Medulla oblongata (tissue), 1 donor: Measurements from ENCODE around the gene PDIA5.
"Not testable (repeated sequence)": the region's sequence is repeated elsewhere in the genome, so short reads cannot be mapped to it uniquely, and the experiment has no call there.

ENCODE experiments used
- DNase-seq: peaks from one replicate; pipeline ENCODE4 v3.0.0-alpha.2; 2015; ENCODE audit errors: extremely low spot score

The PDIA5 gene

DNA sequence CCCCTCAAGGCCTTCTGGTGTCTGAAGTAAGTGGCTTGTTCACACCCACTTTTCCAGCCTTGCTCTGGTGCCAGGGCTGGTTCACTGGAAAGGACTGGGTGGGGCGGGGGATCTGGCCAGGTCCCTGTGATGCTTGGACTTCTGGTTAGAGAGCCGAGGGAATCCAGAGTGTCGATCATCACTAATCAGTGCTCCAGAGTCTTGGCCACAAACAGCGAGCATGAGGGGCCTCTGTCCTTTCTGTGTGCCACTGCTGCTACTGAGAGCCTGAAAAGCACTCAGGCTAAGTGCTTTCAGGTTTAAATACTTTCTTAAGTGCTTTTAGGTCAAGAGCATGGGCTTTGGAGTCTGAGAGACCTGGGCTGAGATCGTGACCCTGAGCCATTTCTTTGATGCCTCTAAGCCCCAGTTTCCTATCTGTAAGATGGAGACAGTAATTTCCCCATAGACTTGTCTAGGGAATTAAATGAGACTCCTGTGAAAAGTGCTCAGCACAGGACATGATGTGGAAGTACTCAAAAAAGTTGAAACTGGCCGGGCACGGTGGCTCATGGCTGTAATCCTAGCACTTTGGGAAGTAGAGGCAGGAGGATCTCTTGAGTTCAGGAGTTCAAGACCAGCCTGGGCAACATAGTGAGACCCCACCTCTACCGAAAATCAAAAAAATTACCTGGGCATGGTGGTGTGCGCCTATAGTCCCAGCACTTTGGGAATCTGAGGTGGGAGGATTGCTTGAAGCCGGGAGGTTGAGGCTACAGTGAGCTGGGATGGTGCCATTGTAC, 81.1 kb downstream of the PDIA5 start:
- no peak for DNase-seq

DNA sequence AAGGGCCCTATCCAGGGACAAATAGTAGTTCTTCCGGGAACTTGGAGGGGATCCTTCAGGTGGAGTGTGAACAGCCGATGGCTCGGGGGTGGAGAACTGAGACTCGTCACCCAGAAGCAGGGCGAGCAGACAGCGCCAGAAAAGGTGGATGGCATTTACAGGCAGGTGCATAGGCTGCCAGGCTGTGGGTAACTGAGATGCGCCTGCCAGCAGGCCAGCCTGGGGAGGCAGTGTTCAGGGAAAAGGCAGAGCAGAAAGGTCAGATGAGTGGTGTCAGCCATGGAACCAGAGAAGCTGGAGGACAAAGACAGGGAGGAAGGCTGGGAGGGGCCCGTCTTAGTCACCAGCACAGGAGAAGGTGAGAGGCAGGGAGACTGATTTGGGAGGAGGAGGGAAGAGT, 81.9 kb downstream of the PDIA5 start:
- no peak for DNase-seq

DNA sequence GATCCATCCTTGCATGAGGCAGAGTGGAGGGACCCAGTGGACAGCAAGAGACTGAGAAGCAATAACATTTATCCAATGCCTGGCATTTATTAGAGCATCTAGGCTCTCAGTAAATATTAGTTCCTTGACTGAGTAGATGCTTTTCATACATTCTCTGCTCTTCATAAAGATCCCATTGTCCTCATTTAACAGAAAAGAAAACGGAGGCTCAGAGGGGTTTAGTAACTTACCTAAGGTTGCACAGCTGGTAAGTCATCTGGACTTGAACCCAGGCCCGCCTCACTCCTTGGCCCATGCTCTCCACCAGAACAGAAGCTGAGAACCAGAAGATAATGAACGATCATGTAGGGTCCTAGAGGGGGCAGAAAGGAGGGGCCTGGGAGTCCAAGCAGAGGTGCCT, 82.7 kb downstream of the PDIA5 start:
- no peak for DNase-seq

DNA sequence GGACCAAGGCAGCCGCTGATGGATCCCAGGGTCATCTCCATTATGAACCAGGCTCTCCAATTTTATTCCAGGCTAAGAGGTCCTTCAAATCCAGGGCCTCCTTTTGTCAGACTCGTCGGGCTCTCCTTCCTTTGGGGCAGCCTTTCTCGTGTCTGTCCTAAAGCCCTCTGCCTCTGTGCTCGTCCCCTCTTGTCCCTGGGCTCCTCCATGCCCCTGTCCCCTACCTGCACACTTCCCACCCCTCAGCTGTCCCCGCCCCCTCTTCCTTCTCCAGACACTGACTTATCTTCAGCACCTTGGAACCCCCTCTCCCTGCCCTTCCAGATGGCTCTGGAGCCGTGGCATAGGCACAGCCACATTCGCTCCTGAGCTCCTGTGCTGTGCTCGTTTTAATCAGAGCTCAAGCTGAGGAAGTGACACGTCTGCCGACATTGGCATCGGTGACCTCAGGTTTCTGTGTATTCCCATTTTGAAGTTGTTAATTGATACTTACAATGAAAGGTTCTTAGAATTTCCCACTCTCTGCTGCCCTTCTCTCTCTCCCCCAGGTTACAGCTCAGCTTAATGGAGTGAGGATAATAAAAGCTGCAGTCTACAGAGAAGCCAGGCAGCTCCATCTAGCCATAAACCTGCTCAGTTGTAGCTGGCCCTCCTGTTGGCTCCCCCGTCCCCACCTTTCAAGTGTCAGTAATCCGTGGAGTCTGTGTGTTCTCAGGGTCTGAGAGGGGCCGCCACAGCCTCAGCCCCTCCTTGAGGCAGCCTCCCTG, 83.8 kb downstream of the PDIA5 start:
- DNase-seq = no peak

DNA sequence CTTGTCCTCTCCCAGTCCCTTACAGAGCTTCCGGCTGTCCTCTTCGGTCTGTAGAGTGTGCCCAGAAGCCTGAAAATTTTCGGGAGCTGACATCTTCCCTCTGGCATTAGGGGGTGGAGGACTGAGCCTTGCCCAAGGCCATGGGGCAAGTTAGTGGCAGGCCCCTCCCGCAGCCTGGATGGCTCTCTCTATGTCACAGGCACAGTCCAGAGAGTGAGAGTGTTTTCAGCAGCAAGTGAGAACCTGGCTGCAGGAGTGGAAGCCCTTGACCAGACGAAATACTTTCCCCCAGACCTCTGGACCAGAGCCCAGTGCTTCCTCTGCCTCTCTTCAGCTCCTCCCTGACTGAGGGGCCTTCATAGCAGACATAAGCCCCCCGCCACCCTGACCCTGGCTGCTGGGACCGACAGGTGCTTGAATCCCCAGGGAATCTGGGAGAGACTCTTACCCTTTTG, 84.5 kb downstream of the PDIA5 start:
- no peak for DNase-seq

DNA sequence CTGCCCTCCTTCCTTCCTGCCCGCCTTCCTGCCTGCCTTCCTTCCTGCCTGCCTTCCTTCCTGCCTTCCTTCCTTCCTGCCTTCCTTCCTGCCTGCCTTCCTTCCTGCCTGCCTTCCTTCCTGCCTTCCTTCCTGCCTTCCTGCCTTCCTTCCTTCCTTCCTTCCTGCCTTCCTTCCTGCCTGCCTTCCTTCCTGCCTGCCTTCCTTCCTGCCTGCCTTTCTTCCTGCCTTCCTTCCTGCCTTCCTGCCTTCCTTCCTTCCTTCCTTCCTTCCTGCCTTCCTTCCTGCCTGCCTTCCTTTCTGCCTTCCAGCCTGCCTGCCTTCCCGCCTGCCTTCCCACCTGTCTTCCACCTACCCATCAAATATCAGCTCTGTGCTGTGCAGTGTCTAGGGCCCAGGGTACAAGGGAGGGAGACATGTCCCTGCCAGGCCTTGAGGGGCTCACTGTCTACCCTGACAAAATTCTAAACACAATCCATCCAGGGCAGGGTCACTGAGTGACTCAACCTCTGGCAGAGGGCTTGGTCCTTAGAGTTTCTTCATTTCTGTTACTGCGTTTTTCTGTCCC, 85.1 kb downstream of the PDIA5 start:
- DNase-seq = not testable (repeated sequence)

DNA sequence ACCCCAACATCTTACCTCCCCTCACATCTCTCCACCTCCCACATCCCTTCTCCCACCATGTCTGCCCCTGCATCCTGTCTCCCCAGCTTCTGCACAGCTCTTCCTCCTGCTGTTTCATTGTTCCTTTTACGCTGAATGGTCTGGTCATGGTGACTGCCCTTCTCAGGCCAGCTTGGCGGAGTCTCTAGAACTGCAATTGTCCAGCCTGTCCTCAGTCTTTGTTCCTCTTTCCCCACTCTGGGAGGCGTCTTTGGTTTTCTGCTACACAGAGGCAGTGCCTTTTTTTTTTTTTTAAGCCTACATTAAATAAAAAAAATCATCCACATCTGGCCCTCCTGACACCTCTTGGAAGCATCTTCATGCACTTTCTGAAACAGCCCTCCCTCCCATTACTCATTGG, 85.9 kb downstream of the PDIA5 start:
- peak; percentile 82 for DNase-seq

DNA sequence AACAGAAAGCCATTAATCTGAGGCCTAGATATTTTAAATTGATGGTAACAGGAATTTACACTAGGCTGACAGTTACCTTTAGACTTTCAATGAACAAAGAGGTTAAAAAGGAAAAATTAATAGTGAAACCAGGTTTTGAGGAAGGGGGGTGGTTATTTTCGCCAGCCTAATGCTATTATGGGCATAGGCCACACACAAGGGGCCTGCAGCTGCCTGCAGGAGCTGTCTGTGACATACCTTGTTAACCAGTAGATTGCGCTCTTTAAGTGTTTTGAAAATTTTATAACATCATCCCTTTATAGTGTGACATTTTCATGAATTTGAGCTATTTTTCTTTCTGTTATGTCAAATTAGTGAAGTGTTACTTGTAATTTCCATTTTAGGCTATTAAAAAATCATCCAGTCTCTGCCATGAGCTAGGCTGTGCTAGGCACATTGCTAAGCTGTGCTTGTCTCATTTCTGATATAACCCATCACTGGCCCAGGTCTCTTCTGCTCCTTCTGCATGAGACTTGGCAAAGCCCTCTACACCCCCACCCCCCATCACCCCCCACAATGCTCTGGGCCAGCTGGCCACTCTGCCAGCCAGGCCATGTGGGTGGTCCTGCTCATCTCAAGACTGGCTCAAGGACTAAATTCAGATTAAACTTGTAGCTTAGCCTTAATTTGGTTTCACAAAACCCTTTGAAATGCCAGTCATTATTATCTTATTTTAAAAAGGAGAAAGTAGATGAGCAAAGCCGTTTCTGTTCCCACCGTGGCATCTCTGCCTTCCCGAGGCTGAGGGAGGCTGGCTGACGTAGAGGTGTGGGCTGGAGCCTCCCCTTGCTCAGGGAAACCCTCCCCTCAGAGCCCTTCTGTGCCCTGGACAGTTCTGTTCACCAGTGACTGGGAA, 86.5 kb downstream of the PDIA5 start:
- DNase-seq = peak; percentile 5

DNA sequence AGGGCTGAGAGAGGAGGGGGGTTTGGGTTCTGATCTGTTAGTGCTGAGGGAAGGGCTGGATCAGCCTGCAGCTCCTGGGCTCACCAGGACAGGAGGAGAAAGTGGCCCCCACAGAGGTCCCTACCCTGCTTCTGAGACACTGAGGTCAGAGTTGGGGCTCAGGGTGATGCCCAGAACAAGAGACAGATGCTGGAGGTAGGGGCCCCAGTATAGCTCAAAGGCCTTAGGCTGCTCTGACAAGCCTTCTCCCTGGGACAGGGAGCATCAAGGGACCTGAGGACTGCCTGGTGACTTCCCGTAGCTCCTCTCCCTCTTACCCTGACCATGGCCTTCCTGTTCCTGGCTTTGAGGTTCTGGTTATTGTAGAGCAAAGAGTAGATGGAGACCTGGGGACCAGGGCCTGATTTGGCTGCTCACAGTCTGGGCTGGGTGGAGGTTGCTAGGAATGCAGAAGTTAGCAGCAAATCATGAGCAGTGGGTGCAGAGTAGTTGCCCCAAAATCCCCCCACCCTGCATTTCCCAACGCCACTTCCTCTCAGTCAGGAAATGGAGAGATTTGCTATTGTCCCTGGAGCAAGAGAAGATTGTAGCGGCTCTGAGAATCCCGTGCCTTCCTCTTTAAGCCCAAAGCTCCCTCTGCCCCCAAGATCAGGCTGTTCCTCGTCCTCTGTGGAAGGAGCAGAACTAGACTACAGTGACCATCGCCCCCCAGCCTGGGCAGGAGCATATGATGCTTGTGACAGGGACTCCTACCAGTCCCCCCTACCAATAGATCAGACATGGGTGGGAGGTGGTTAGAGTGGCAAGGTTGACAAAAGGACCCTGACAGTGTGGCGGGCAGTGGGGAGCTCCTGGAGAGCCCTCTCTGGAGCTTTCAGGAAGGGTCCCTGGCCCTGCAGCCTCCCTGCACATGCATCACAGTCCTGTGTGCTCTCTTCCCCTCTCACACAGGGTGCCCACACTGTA, 87.5 kb downstream of the PDIA5 start:
- DNase-seq = peak; percentile 10

DNA sequence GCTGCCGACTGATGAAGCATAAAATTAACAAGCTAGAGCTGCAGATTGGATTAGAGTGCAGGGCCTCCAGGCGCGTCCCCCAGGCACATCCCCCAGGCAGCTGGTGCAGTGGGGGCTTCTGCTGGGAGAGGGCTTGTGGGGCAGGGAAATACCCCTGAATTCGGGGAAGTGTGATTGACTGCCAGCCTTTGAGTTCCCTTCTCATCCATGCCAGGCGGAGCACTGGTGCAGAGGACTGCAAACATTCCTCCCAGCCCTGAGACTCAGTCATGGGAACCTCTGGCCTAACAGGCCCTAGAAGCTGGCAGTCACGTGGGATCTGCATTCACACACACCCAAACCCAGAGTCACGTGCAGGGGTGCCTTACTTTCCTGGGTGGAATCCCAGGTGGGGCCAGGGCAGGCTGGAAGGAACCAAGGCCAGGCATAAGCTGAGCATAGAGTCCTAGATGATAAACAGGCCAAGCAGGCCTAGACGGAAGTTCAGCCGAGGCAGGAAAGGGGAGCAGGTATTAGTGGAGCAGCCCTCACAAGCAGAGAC, 88.7 kb downstream of the PDIA5 start:
- DNase-seq = peak; percentile 56

DNA sequence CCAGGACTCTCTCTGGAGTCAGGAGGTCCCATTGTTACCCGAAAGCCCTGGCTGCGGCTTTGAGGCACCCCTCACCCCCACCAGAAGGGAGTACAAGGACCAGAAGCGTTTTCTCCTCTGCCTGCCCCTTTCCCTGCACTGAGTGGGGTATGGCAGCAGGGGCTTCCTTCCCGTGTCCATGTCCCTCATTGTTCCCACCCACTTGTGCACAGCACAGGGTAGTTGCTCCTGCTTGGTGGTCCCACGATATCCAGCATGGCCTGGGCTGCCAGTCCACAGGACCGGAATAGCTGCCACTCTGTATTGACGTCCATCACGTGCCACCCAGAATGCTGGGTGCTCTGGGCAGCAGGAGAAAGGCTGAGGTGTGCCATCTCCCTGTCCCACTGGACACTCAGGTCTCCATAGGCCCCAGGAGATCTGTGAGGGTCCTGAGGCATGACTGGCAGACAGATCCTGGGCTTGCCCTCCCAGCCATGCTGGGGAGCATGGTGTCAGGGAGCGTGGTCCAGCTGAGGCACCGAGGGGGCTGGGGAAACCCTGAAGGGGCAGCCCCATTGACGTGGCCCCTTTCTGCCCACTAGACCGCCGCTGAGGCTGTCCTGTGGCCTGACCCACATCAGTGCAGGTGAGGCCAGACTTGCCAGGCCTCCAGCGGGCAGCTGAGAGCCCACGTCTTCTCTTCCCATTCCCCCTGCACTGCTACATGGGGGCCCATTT, 89.6 kb downstream of the PDIA5 start:
- DNase-seq = no peak

DNA sequence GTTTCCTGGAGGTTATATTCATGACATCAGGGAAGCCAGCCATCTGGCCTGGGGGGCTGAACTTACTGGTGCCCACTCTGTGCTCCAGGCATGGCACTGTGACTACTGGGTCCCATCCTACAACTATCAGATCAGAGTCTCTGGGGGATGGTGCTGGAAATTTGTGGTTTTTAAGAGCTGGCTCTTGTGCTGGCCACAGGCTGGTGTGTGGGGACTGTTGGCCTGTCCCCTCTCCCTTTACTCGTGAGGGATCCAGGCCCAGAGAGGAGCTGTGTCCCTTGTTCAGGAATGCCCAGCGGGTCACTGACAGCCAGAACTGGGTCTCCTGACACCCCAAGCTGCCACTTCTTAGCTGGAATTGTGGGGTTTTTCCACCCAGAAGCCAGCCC, 90.4 kb downstream of the PDIA5 start:
- DNase-seq = no peak

DNA sequence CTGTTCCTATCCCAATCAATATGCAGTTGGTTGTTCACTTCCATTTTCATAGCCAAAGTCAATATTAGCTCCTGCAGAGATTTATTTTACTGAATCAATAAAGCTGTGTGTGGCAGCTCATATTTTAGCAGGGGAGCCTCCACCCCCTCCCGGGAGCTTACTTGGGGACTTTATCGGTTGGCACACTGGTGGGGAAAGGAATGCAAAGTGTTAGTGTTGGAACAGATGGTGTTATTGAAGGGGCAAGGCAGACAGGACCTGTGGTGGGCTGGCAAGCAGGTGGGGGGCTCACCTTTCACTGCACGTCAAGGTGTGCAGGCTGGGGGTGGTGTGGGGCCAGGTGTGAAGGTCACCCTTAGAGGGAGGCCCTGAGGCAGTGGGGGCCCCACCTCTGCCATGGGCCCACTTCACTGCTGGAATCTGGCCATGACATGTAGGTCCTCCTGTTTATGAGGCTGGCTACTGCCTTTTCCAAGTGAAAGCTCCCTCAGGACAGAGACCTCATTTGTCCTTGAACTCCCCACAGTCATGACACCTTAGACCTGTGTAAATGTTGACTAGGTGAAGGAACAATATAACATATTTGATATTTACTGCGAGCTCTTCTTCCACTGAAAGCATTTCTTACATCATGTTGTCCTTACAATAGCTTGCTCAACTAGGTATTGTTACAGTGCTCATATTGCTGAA, 90.9 kb downstream of the PDIA5 start:
- no peak for DNase-seq

DNA sequence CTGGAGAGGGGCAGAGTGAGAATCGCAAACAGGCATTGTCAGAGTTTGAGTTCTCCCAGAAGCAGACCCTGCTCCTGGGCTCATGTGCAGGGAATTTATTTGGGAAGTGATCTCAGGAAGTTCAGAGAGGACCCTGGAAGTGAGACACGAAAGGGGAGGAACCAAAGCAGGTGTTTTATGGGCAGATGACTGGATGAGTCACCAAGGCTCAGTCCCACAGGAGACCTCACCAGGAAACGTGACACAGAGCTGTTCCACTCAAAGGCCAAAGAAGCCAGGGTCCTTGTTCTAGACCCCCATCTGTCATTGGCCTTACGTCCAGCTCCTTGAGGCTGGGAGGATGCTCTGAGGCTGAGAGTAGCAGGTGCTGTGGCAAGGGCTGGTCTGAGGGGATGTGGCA, 91.5 kb downstream of the PDIA5 start:
- DNase-seq = no peak

DNA sequence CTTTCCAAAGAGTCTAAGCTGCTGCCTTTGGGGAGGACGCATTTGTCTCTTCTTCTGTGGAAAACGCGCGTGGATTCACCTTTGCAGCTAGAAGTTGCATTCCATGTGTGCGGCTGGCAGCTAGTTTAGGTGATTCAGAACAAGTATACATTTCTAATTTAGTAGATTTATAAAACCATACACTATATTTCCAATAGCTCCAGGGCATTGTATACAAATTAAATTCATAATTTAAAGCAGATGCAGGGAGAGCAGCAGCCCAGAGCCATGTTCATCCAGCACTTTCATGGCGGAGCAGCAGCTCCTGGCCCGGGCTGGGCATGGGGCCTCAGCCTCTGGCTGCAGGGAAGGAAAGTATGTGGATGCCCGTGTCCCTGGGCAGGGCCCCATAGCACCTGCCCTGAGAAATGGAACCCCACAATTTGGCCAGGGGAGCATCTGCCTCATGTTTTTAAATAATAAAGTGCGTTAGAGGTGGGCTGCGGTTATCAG, 92.1 kb downstream of the PDIA5 start:
- no peak for DNase-seq

DNA sequence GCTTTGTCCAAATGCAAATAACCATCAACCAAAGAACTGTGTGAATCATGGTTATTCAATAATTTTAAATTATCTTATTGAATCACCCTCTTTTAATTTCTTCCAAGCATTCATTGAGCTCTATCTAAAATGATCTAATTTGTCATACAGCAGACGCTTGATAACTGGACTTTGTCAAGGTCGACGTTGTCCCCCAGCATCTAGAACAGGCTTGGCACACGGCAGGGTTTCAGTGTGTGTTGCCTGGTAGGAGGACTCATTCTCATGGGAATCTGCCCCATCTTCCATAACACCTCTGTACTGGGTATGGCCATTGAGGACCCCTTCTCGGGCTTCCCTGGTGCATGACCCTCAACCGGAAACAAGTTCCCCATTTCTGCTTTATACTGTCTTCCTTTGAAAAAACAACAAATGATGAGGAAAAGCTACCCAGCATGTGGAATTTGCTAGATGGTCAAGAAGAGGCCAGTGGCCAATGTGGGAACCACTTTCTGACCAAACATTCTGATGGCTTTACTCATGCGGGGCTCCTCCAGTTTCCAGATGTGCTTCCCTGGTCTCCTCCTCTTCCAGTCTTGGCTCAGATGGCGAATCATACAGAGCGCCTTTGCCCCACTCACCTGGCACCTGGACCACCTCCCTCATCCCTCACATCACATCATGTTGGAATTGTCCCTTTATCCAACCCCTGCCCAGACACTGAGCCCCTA, 93.3 kb downstream of the PDIA5 start:
- no peak for DNase-seq

DNA sequence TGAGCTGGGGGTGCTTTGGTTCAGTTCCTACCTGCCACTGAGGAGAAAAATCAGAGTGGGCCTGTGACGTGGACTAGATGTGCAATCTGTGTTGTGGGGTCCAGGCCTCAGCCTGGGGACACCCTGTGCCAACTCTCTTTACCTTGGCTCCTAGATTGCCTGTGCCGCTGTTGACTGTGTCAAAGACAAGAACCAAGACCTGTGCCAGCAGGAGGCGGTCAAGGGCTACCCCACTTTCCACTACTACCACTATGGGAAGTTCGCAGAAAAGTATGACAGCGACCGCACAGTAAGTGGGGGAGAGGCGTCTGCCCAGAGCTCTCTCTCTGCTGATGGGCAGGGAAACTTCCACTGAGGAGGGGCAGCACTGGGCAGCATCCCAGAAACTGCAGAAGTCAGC, 94.3 kb downstream of the PDIA5 start:
- no peak for DNase-seq

DNA sequence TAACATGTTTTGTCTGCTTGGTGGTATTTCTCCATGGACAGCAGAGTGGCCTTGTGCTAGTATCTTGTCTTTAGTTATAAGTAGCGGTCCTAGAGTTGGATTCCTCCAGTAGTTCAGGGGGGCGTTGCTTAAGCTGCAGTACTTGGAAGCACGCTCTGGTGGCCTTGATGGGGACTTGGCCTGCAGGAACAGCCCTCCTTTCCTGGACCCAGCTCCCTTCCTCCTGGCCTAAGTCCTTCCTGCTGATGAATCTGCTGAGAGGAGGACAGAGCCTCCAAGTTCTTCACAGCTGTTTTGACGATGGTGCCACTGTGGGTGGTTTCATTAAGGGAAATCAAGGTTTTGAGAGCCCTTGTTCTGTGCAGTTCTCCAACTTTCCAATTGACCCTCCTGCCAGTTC, 96.3 kb downstream of the PDIA5 start:
- no peak for DNase-seq
